OCI-LY3 (cell line): Measurements from ENCODE around the gene STARD5.
A peak's percentile ranks its signal among the peaks of the same experiment; 100 is the strongest.

Experiments used
- H2AFZ ChIP-seq: fragments of 200-600, 300-600 bp; shearing (Covaris generic); 2 replicates; pipeline ENCODE4 v1.6.0; 2014; ENCODE audit warnings: antibody characterized with exemption, low read depth, low read length
- H3K27ac ChIP-seq: fragments of 200-600, 300-600 bp; sonication (generic); 2 replicates; pipeline ENCODE4 v1.5.1; 2014; ENCODE audit warnings: mild to moderate bottlenecking, low read length, moderate library complexity, mixed read lengths
- H3K27me3 ChIP-seq: fragments of 200-600, 300-600 bp; sonication (generic); 2 replicates; pipeline ENCODE4 v1.6.1; 2014; ENCODE audit warnings: low read depth, low read length, mixed read lengths
- H3K36me3 ChIP-seq: fragments of 200-600, 300-600 bp; sonication (generic); replicated peaks from 2 replicates; pipeline ENCODE3; 2014; ENCODE audit warnings: low read depth, low read length, mixed read lengths
- H3K4me1 ChIP-seq: fragments of 300-600, 200-600 bp; sonication (generic); 2 replicates; pipeline ENCODE4 v1.6.1; 2014; ENCODE audit warnings: low read length, mixed read lengths
- H3K4me2 ChIP-seq: fragments of 200-600, 300-600 bp; sonication (generic); 2 replicates; pipeline ENCODE4 v1.6.1; 2014; ENCODE audit warnings: low read length, mixed read lengths
- H3K4me3 ChIP-seq: fragments of 300-600, 200-600 bp; sonication (generic); 2 replicates; pipeline ENCODE4 v1.5.1; 2014; ENCODE audit warnings: antibody characterized with exemption, mild to moderate bottlenecking, low read length, moderate library complexity
- H3K79me2 ChIP-seq: fragments of 300-600, 200-600 bp; shearing (Covaris generic); 2 replicates; pipeline ENCODE4 v1.6.1; 2014; ENCODE audit warnings: mild to moderate bottlenecking, low read length, mixed read lengths
- H3K9ac ChIP-seq: fragments of 300-600, 200-600 bp; shearing (Covaris generic); 2 replicates; pipeline ENCODE4 v1.6.0; 2014; ENCODE audit warnings: mild to moderate bottlenecking, low read length, moderate library complexity
- H3K9me3 ChIP-seq: fragments of 200-600, 300-600 bp; shearing (Covaris generic); 2 replicates; pipeline ENCODE4 v1.6.1; 2014; ENCODE audit warnings: low read length, mixed read lengths; ENCODE audit not compliant: insufficient read depth
- H4K20me1 ChIP-seq: fragments of 200-600, 300-600 bp; sonication (generic); 2 replicates; pipeline ENCODE4 v1.6.1; 2016; ENCODE audit warnings: low read length, mixed read lengths; ENCODE audit not compliant: insufficient read depth
- EZH2phosphoT487 ChIP-seq: fragments of 200-600 bp; shearing (Covaris generic); IDR thresholded peaks from 2 replicates; pipeline ENCODE4 v1.6.1; 2018; ENCODE audit warnings: antibody characterized with exemption, mixed run types, low read depth
- TF ChIP-seq, protein P1 (sequence below): fragments of 200-600, 300-600 bp; sonication (generic); IDR thresholded peaks from 2 replicates; pipeline ENCODE4 v1.5.1; 2014; ENCODE audit warnings: antibody characterized with exemption, low read length, low read depth

The STARD5 gene

DNA sequence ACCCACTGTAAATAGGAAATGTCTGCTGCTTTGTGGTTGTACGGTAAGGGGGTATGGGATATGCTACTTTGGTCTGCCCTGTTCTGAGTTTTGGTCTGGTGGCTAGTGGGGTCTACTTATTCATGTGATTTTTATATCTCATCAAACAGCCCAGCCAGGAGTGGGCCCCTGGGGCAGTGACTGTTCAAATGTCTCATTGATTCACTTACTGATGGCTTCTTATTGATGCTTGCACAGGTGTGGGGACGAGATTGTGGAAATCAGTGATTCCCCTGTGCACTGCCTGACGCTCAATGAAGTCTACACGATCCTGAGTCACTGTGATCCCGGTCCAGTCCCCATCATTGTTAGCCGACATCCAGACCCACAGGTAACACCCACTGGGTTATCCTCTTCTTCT, 38.5 kb downstream of the STARD5 start:
- Histone ChIP-seq H3K4me1 (peaks cover 32% of the 10 kb centered on the region), H4K20me1 (no peaks in the 10 kb centered on the region), H3K9me3 (no peaks in the 10 kb centered on the region), H3K27me3 (no peaks in the 10 kb centered on the region), H3K79me2 (no peaks in the 10 kb centered on the region), H3K36me3 (no peaks in the 10 kb centered on the region), H3K27ac (no peak overlapping the region), H3K9ac (no peak overlapping the region), H2AFZ (no peak overlapping the region), H3K4me3 (no peak overlapping the region), H3K4me2 (no peak overlapping the region)
- TF ChIP-seq, protein P1, sequence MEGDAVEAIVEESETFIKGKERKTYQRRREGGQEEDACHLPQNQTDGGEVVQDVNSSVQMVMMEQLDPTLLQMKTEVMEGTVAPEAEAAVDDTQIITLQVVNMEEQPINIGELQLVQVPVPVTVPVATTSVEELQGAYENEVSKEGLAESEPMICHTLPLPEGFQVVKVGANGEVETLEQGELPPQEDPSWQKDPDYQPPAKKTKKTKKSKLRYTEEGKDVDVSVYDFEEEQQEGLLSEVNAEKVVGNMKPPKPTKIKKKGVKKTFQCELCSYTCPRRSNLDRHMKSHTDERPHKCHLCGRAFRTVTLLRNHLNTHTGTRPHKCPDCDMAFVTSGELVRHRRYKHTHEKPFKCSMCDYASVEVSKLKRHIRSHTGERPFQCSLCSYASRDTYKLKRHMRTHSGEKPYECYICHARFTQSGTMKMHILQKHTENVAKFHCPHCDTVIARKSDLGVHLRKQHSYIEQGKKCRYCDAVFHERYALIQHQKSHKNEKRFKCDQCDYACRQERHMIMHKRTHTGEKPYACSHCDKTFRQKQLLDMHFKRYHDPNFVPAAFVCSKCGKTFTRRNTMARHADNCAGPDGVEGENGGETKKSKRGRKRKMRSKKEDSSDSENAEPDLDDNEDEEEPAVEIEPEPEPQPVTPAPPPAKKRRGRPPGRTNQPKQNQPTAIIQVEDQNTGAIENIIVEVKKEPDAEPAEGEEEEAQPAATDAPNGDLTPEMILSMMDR: no peak
- TF ChIP-seq EZH2phosphoT487: no peak

DNA sequence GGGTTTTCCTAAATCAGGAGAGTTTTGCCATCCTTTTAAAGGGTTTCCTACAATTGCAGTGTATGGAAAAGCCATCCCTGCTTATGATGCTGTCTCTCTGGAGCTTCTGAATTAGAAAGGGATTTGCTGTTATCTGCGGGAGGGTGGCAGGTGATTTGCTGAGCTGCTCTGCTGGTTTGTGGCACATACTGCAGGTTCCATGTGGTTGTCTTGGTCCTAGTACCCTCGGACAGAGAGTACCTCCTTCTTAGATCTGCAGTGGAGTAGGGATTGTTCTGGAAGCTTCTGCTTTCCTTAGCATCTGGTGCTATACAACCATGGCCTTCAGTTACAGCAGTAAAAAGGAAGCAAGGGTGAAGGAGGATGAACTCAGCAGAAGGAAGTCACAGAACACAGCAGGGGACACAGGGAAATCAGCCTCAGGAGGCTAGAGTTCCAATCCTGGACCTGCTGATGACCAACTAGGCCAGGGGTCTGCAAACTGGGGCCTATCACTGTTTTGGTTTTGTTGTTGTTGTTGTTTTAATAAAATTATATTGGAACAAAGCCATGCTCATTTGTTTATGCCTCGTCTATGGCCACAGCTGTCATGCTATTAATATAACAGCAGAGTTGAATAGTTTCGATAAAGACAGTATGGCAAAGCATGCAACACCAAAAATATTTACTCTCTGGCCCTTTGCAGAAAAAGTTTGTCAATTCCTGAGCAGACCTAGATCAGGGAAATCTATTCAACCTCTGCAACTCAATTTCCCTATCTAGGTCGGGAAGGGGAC, 39.5 kb downstream of the STARD5 start:
- Histone ChIP-seq H3K4me2 (peak overlapping the region; percentile 5; the same call in 1 of the 2 replicates), H2AFZ (peak overlapping the region; percentile 55), H3K79me2 (no peaks in the 10 kb centered on the region), H3K9me3 (no peaks in the 10 kb centered on the region), H3K4me1 (peaks cover 32% of the 10 kb centered on the region), H3K27ac (no peak overlapping the region), H3K9ac (no peak overlapping the region), H4K20me1 (no peaks in the 10 kb centered on the region), H3K27me3 (no peaks in the 10 kb centered on the region), H3K4me3 (no peak overlapping the region), H3K36me3 (no peaks in the 10 kb centered on the region)
- TF ChIP-seq, protein P1: no peak
- no peak for TF ChIP-seq EZH2phosphoT487

DNA sequence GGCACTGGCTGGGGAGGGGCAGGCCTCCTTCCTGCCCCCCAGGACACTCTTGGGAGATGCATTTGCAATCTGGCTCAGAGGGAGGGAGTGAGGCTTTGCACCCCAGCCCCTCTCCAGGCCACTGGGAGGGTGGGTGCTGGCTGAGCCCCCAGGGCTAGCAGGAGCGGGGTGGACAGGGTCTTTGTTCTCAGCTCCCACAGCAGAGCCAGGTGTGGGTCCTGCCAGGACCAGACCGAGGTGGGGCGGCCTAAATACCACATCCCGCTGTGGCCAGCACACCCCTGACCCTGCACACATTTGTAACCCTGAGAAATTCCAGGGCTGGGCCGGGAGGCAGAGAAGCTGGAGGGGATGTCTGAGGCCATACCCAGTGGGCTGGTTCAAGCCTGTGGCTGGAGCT, 41.0 kb downstream of the STARD5 start:
- no peak overlapping the region for H3K27ac ChIP-seq
- H3K4me1 ChIP-seq: peaks cover 32% of the 10 kb centered on the region
- TF ChIP-seq EZH2phosphoT487: no peak
- TF ChIP-seq, protein P1: no peak
- no peaks in the 10 kb centered on the region for H3K79me2 ChIP-seq
- no peaks in the 10 kb centered on the region for H3K36me3 ChIP-seq
- H2AFZ ChIP-seq: no peak overlapping the region
- no peak overlapping the region for H3K4me2 ChIP-seq
- H3K9ac ChIP-seq: no peak overlapping the region
- no peaks in the 10 kb centered on the region for H3K9me3 ChIP-seq
- H4K20me1 ChIP-seq: no peaks in the 10 kb centered on the region
- H3K4me3 ChIP-seq: no peak overlapping the region
- H3K27me3 ChIP-seq: no peaks in the 10 kb centered on the region

DNA sequence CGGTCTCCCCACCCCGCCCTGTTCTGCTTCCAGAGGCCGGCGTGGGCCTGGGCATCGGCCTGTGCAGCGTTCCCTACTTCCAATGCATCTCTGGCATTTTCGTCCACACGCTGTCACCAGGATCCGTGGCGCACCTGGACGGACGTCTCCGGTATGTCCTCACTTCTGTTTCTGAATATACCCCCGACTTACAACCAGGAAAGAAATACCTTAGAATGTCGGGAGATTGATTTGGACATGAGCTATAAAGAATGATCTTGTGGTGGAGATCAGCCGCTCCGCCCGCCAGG, 41.4 kb downstream of the STARD5 start:
- H3K9me3 ChIP-seq: no peaks in the 10 kb centered on the region
- H2AFZ ChIP-seq: no peak overlapping the region
- peaks cover 32% of the 10 kb centered on the region for H3K4me1 ChIP-seq
- H3K79me2 ChIP-seq: no peaks in the 10 kb centered on the region
- H3K36me3 ChIP-seq: no peaks in the 10 kb centered on the region
- H3K27ac ChIP-seq: no peak overlapping the region
- no peak overlapping the region for H3K4me2 ChIP-seq
- H3K4me3 ChIP-seq: no peak overlapping the region
- no peaks in the 10 kb centered on the region for H4K20me1 ChIP-seq
- no peak overlapping the region for H3K9ac ChIP-seq
- TF ChIP-seq EZH2phosphoT487: no peak
- TF ChIP-seq, protein P1: no peak
- H3K27me3 ChIP-seq: no peaks in the 10 kb centered on the region
